A549 (cell line): ENCODE measurements around the gene CRACDL. TPM values are rescaled to one million over a fixed set of nuclear protein-coding genes. Genes with fewer than 3 reads are reported as not detected.

Experiments
- ATAC-seq, 2 experiments: fragments of 200-7000 bp in 1 of 2; fragments of >200 bp in 1 of 2; cut with Nextera tagmentation in 1 of 2; cut with Tn5 transposase in 1 of 2; 3 replicates each; pipeline versions ENCODE4 v1.8.0 to v1.9.1; 2018 to 2020; ENCODE audit warnings: mild to moderate bottlenecking in 1 of 2, moderate library complexity in 1 of 2
- CTCF ChIA-PET: fragments of 300-600 bp; sonication (Branson Sonifier 250); formaldehyde crosslinking; extraction: SDS; loops from one replicate; lab custom pipeline; 2021; ENCODE audit warnings: antibody characterized with exemption, inconsistent platforms; lab: Yijun Ruan, JAX
- POLR2A ChIA-PET: fragments of 350-600 bp; formaldehyde crosslinking; extraction: SDS; loops from one replicate; lab custom pipeline; 2021; ENCODE audit warnings: antibody characterized with exemption, inconsistent platforms; lab: Yijun Ruan, JAX
- DNase-seq, 2 experiments: peaks; one replicate each; pipeline versions ENCODE4 v3.0.0 to v3.0.0-alpha.2; 2011 to 2016; ENCODE audit warnings: low read depth in 1 of 2, low spot score in 1 of 2
- FAIRE-seq: peaks from 2 replicates; lab custom pipeline; 2011; peaks lifted over from hg19 to GRCh38; lab: Jason Lieb, UNC
- H3K27ac ChIP-seq, 2 experiments: fragments of >200 bp; sonication (Bioruptor Twin); formaldehyde crosslinking; 3 replicates each; pipeline ENCODE4 v1.5.1; 2016 to 2017
- H3K4me1 ChIP-seq: fragments of >200 bp; sonication (Bioruptor Twin); formaldehyde crosslinking; 3 replicates; pipeline ENCODE4 v1.6.1; 2016
- H3K4me2 ChIP-seq: fragments of >200 bp; sonication (Bioruptor Twin); formaldehyde crosslinking; 3 replicates; pipeline ENCODE4 v1.6.1; 2016
- H3K4me3 ChIP-seq: fragments of >200 bp; sonication (Bioruptor Twin); formaldehyde crosslinking; 3 replicates; pipeline ENCODE4 v1.5.1; 2016
- H3K9me3 ChIP-seq: fragments of >200 bp; sonication (Bioruptor Twin); formaldehyde crosslinking; 3 replicates; pipeline ENCODE4 v1.6.1; 2016
- CHD2 ChIP-seq: fragments of 150-350 bp; IDR thresholded peaks from 2 replicates; pipeline ENCODE4 v1.6.1; 2014; ENCODE audit warnings: low read length; ENCODE audit not compliant: partially characterized antibody
- EHF ChIP-seq: fragments of 250-450 bp; sonication (Bioruptor Pico); IDR thresholded peaks from 2 replicates; pipeline ENCODE4 v1.5.0; 2020; ENCODE audit warnings: mild to moderate bottlenecking
- ESRRA ChIP-seq: fragments of 150-350 bp; IDR thresholded peaks from 2 replicates; pipeline ENCODE4 v1.6.1; 2014; ENCODE audit warnings: mild to moderate bottlenecking, low read length, borderline replicate concordance
- FOSB ChIP-seq: fragments of 250-450 bp; sonication (Bioruptor Pico); IDR thresholded peaks from 2 replicates; pipeline ENCODE4 v1.5.0; 2020; ENCODE audit warnings: mild to moderate bottlenecking, moderate library complexity
- FOXS1 ChIP-seq: fragments of 250-450 bp; sonication (Bioruptor Pico); IDR thresholded peaks from 2 replicates; pipeline ENCODE4 v1.5.0; 2020; ENCODE audit warnings: mild to moderate bottlenecking, moderate library complexity
- GATA3 ChIP-seq: IDR thresholded peaks from 2 replicates; pipeline ENCODE4 v1.6.1; 2012; ENCODE audit warnings: borderline replicate concordance
- HEYL ChIP-seq: fragments of 250-450 bp; sonication (Bioruptor Pico); IDR thresholded peaks from 2 replicates; pipeline ENCODE4 v1.8.0; 2021; ENCODE audit warnings: mild to moderate bottlenecking, moderate library complexity
- JUN ChIP-seq, 2 experiments: fragments of >200 bp; sonication (Bioruptor Twin); formaldehyde crosslinking; IDR thresholded peaks; 2 replicates in 1 of 2; 3 replicates in 1 of 2; pipeline ENCODE4 v1.6.1; 2016 to 2017
- KDM1A ChIP-seq: fragments of 200-600 bp; sonication (generic); IDR thresholded peaks from 2 replicates; pipeline ENCODE4 v1.6.1; 2016; ENCODE audit warnings: low read depth, mild to moderate bottlenecking
- MYC ChIP-seq: IDR thresholded peaks from 2 replicates; pipeline ENCODE4 v1.6.1; 2012; ENCODE audit warnings: mild to moderate bottlenecking, inconsistent platforms, low read length, improper control_type of control experiment, borderline replicate concordance
- NFE2L2 ChIP-seq: fragments of 150-350 bp; conservative IDR thresholded peaks from 2 replicates; pipeline ENCODE4 v1.6.1; 2014; ENCODE audit warnings: low read length
- NPAS2 ChIP-seq: fragments of 250-450 bp; sonication (Bioruptor Pico); IDR thresholded peaks from 2 replicates; pipeline ENCODE4 v1.8.0; 2022; ENCODE audit warnings: mild to moderate bottlenecking, moderate library complexity, borderline replicate concordance
- SMC3 ChIP-seq: fragments of >200 bp; sonication (Bioruptor Twin); formaldehyde crosslinking; IDR thresholded peaks from 3 replicates; pipeline ENCODE4 v1.6.1; 2018; ENCODE audit warnings: inconsistent platforms
- SREBF2 ChIP-seq: fragments of 450-650 bp; IDR thresholded peaks from 2 replicates; pipeline ENCODE4 v1.6.1; 2014; ENCODE audit warnings: mild to moderate bottlenecking, moderate library complexity
- ZC3H11A ChIP-seq: fragments of 450-650 bp; IDR thresholded peaks from 2 replicates; pipeline ENCODE4 v1.6.1; 2014; ENCODE audit warnings: antibody characterized with exemption, mild to moderate bottlenecking
- ZFP36 ChIP-seq: fragments of 450-650 bp; IDR thresholded peaks from 2 replicates; pipeline ENCODE4 v1.6.1; 2014; ENCODE audit warnings: borderline replicate concordance; ENCODE audit not compliant: partially characterized antibody
- ZSCAN20 ChIP-seq: fragments of 250-450 bp; sonication (Bioruptor Pico); IDR thresholded peaks from 2 replicates; pipeline ENCODE4 v1.8.0; 2022; ENCODE audit warnings: mild to moderate bottlenecking, moderate library complexity
- WGBS: methylation state at CpG from one replicate; pipeline ENCODE4 v1.1.6; 2017; ENCODE audit errors: missing lambda C conversion rate; 5-methylcytosine and 5-hydroxymethylcytosine counted together
- polyA plus RNA-seq, 4 experiments: library from polyadenylated mRNA; depleted of rRNA in 3 of 4; stranded (reverse); fragments of >200 nt; fragmentation: RNase III in 1 of 4; extraction: RNeasy Plus Mini Kit Qiagen cat#74134 plus additional on column Dnase treatment in 1 of 4; gene quantifications; 2 replicates in 3 of 4; 3 replicates in 1 of 4; pipeline ENCODE4 v1.2.3, GENCODE V29; 2011 to 2017
- TF ChIP-seq, protein P1 (sequence below): fragments of >200 bp; sonication (Bioruptor Twin); formaldehyde crosslinking; IDR thresholded peaks from 2 replicates; pipeline ENCODE4 v1.6.1; 2016
- TF ChIP-seq, protein P2 (sequence below): fragments of 200-600 bp; sonication (generic); IDR thresholded peaks from 2 replicates; pipeline ENCODE4 v1.6.1; 2016; ENCODE audit warnings: antibody characterized with exemption, mild to moderate bottlenecking, moderate library complexity
- TF ChIP-seq, protein P3 (sequence below): fragments of >200 bp; sonication (Bioruptor Twin); formaldehyde crosslinking; IDR thresholded peaks from 3 replicates; pipeline ENCODE4 v1.5.1; 2016
- TF ChIP-seq, protein P4 (sequence below): fragments of 250-450 bp; sonication (Bioruptor Pico); IDR thresholded peaks from 2 replicates; pipeline ENCODE4 v1.5.0; 2021; ENCODE audit warnings: mild to moderate bottlenecking, moderate library complexity, borderline replicate concordance
- TF ChIP-seq, protein P5 (sequence below): fragments of >200 bp; sonication (Bioruptor Twin); formaldehyde crosslinking; IDR thresholded peaks from 3 replicates; pipeline ENCODE4 v1.6.1; 2016

Gene CRACDL
- polyA plus RNA-seq, 2 of the 4 experiments (the other 2 are of a cell fraction): 0.21 to 0.36 TPM

DNA sequence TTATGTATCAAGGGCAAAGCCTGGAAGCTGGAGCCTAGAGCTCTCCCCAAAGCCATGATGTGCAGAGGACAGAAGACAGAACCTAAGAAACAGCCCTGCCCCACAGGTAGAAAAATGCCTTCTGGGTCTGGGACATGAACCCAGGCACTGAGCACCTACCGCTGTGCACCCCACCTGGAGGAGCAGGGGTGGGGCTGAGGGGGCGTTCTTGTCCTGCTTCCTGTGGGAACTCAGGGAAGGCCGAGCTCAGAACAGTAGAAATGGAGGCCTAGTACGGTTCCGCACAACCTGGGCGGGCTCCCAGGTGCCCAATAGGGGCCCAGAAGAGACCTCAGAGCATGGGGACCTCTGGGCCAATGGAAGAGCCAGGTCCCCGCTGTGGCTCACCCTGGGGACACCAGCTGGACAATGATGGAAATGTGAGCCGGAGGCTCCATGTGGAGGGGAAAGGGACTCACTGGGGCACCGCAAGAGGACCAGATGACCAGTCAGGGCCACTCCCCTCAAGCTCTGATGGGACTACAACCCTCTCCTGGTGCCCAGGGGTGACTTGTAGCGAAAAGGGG is 3.2 kb downstream of the CRACDL start:
- H3K4me3 ChIP-seq: no peak overlapping the region
- H3K9me3 ChIP-seq: no peaks in the 10 kb centered on the region
- CTCF ChIA-PET: interaction anchor here (1.3 to 2.2 kb wide), 2 partner anchors 21 to 133 kb away, joined by 4 to 8 read pairs; no protein-coding TSS in a partner anchor
- TF ChIP-seq MYC (no peak), ZFP36 (no peak), ZC3H11A (no peak), GATA3 (no peak)
- TF ChIP-seq, all 56 proteins: peak for 0
- POLR2A ChIA-PET: no interaction called here
- no peak for DNase-seq
- no peak for ATAC-seq
- 77% methylated on average over 9 of the region's 10 CpGs for WGBS
- FAIRE-seq: no peak
- no peak overlapping the region for H3K4me2 ChIP-seq
- H3K27ac ChIP-seq: no peak overlapping the region
- no peaks in the 10 kb centered on the region for H3K4me1 ChIP-seq

DNA sequence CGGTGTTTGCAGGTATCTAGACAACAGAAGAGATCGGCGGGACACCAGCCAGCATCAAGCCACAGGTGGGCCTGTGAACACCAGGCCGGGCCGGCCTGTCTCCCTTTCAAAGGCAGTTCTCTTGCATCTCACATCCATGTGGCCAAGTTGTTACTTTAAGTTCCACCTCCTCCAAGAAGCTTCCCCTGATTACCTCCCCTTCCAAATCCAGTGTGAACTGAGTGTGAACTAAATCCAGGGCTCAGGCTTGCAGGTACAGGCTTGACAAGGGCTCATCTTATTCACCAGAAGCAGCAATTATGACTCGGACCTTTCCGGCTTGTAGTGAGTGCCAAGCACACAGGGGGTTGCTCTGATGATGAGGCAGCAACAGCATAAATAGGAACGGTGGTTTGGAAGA is 3.9 kb downstream of the CRACDL start:
- DNase-seq (no peak), FAIRE-seq (no peak), ATAC-seq (no peak)
- H3K27ac ChIP-seq: no peak overlapping the region
- ChIA-PET CTCF (interaction anchor here (1.2 kb wide), 1 partner anchor 10 kb away, joined by 3 read pairs; no protein-coding TSS in a partner anchor), POLR2A (no interaction called here)
- H3K4me1 ChIP-seq: no peaks in the 10 kb centered on the region
- H3K9me3 ChIP-seq: no peaks in the 10 kb centered on the region
- H3K4me2 ChIP-seq: no peak overlapping the region
- TF ChIP-seq, protein P1, sequence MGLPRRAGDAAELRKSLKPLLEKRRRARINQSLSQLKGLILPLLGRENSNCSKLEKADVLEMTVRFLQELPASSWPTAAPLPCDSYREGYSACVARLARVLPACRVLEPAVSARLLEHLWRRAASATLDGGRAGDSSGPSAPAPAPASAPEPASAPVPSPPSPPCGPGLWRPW: no peak
- no peak for TF ChIP-seq EHF (CRISPR knock-in tag)
- no peak for TF ChIP-seq JUN (IDR thresholded peaks at IDR 0.05)
- TF ChIP-seq SMC3: no peak
- TF ChIP-seq NPAS2: no peak
- TF ChIP-seq, protein P2, sequence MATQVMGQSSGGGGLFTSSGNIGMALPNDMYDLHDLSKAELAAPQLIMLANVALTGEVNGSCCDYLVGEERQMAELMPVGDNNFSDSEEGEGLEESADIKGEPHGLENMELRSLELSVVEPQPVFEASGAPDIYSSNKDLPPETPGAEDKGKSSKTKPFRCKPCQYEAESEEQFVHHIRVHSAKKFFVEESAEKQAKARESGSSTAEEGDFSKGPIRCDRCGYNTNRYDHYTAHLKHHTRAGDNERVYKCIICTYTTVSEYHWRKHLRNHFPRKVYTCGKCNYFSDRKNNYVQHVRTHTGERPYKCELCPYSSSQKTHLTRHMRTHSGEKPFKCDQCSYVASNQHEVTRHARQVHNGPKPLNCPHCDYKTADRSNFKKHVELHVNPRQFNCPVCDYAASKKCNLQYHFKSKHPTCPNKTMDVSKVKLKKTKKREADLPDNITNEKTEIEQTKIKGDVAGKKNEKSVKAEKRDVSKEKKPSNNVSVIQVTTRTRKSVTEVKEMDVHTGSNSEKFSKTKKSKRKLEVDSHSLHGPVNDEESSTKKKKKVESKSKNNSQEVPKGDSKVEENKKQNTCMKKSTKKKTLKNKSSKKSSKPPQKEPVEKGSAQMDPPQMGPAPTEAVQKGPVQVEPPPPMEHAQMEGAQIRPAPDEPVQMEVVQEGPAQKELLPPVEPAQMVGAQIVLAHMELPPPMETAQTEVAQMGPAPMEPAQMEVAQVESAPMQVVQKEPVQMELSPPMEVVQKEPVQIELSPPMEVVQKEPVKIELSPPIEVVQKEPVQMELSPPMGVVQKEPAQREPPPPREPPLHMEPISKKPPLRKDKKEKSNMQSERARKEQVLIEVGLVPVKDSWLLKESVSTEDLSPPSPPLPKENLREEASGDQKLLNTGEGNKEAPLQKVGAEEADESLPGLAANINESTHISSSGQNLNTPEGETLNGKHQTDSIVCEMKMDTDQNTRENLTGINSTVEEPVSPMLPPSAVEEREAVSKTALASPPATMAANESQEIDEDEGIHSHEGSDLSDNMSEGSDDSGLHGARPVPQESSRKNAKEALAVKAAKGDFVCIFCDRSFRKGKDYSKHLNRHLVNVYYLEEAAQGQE: no peak
- TF ChIP-seq ESRRA: no peak
- no peak for TF ChIP-seq ZSCAN20
- TF ChIP-seq FOXS1: no peak
- TF ChIP-seq HEYL: no peak
- no peak for TF ChIP-seq ZC3H11A
- TF ChIP-seq KDM1A: no peak
- TF ChIP-seq CHD2: no peak
- no peak for TF ChIP-seq SREBF2
- no peak for TF ChIP-seq FOSB
- TF ChIP-seq, protein P3, sequence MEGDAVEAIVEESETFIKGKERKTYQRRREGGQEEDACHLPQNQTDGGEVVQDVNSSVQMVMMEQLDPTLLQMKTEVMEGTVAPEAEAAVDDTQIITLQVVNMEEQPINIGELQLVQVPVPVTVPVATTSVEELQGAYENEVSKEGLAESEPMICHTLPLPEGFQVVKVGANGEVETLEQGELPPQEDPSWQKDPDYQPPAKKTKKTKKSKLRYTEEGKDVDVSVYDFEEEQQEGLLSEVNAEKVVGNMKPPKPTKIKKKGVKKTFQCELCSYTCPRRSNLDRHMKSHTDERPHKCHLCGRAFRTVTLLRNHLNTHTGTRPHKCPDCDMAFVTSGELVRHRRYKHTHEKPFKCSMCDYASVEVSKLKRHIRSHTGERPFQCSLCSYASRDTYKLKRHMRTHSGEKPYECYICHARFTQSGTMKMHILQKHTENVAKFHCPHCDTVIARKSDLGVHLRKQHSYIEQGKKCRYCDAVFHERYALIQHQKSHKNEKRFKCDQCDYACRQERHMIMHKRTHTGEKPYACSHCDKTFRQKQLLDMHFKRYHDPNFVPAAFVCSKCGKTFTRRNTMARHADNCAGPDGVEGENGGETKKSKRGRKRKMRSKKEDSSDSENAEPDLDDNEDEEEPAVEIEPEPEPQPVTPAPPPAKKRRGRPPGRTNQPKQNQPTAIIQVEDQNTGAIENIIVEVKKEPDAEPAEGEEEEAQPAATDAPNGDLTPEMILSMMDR: no peak
- no peak for TF ChIP-seq NFE2L2
- TF ChIP-seq, protein P4, sequence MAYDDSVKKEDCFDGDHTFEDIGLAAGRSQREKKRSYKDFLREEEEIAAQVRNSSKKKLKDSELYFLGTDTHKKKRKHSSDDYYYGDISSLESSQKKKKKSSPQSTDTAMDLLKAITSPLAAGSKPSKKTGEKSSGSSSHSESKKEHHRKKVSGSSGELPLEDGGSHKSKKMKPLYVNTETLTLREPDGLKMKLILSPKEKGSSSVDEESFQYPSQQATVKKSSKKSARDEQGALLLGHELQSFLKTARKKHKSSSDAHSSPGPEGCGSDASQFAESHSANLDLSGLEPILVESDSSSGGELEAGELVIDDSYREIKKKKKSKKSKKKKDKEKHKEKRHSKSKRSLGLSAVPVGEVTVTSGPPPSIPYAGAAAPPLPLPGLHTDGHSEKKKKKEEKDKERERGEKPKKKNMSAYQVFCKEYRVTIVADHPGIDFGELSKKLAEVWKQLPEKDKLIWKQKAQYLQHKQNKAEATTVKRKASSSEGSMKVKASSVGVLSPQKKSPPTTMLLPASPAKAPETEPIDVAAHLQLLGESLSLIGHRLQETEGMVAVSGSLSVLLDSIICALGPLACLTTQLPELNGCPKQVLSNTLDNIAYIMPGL: no peak
- TF ChIP-seq, protein P5, sequence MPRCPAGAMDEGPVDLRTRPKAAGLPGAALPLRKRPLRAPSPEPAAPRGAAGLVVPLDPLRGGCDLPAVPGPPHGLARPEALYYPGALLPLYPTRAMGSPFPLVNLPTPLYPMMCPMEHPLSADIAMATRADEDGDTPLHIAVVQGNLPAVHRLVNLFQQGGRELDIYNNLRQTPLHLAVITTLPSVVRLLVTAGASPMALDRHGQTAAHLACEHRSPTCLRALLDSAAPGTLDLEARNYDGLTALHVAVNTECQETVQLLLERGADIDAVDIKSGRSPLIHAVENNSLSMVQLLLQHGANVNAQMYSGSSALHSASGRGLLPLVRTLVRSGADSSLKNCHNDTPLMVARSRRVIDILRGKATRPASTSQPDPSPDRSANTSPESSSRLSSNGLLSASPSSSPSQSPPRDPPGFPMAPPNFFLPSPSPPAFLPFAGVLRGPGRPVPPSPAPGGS: no peak
- TF ChIP-seq, all 56 proteins: peak for 0
- WGBS: 82% methylated on average over 7 of the region's 8 CpGs
- H3K4me3 ChIP-seq: no peak overlapping the region
